WERI-Rb-1 (cell line): ENCODE measurements around the gene AFG3L2.

Source experiments
- DNase-seq: peaks from one replicate; pipeline ENCODE4 v3.0.0-alpha.2; 2020
- H3K27ac ChIP-seq: fragments of 250-450 bp; sonication (Bioruptor Pico); 2 replicates; pipeline ENCODE4 v1.5.1; 2020; ENCODE audit warnings: mild to moderate bottlenecking, moderate library complexity
- H3K27me3 ChIP-seq: fragments of 250-450 bp; sonication (Bioruptor Pico); 2 replicates; pipeline ENCODE4 v1.5.1; 2021; ENCODE audit warnings: mild to moderate bottlenecking, low read depth, moderate library complexity; ENCODE audit not compliant: insufficient read depth, severe bottlenecking
- H3K36me3 ChIP-seq: fragments of 250-450 bp; sonication (Bioruptor Pico); 2 replicates; pipeline ENCODE4 v1.5.1; 2020; ENCODE audit warnings: mild to moderate bottlenecking, moderate library complexity
- H3K4me3 ChIP-seq: 2 replicates; pipeline ENCODE4 v1.5.1; 2011; ENCODE audit warnings: low read depth, mild to moderate bottlenecking, control low read depth, low read length
- H3K9me3 ChIP-seq: fragments of 250-450 bp; sonication (Bioruptor Pico); 2 replicates; pipeline ENCODE4 v1.5.1; 2021; ENCODE audit warnings: mild to moderate bottlenecking, moderate library complexity; ENCODE audit not compliant: severe bottlenecking
- CTCF ChIP-seq: IDR thresholded peaks from 2 replicates; pipeline ENCODE4 v1.5.1; 2011; ENCODE audit warnings: low read depth, mild to moderate bottlenecking, control low read depth, inconsistent platforms, low read length

Gene AFG3L2

GRCh38 chr18:12410081-12410481 lies 33.1 kb upstream of the AFG3L2 start:
- TF ChIP-seq CTCF = no peak
- no peak overlapping the region for H3K27ac ChIP-seq
- H3K4me3 ChIP-seq = no peak overlapping the region
- no peak for DNase-seq
- H3K27me3 ChIP-seq = no peaks in the 10 kb centered on the region
- no peaks in the 10 kb centered on the region for H3K9me3 ChIP-seq
- no peaks in the 10 kb centered on the region for H3K36me3 ChIP-seq

GRCh38 chr18:12409469-12409868 lies 32.4 kb upstream of the AFG3L2 start:
- no peak overlapping the region for H3K27ac ChIP-seq
- no peaks in the 10 kb centered on the region for H3K27me3 ChIP-seq
- DNase-seq = no peak
- no peak for TF ChIP-seq CTCF
- no peaks in the 10 kb centered on the region for H3K9me3 ChIP-seq
- no peaks in the 10 kb centered on the region for H3K36me3 ChIP-seq
- H3K4me3 ChIP-seq = no peak overlapping the region

GRCh38 chr18:12408247-12408869 lies 31.3 kb upstream of the AFG3L2 start:
- Histone ChIP-seq H3K9me3 (no peaks in the 10 kb centered on the region), H3K4me3 (peak overlapping the region; percentile 85), H3K27ac (peak overlapping the region; percentile 97), H3K27me3 (no peaks in the 10 kb centered on the region), H3K36me3 (no peaks in the 10 kb centered on the region)
- no peak for TF ChIP-seq CTCF
- DNase-seq = no peak

- DNase-seq = no peak
- no peak overlapping the region for H3K27ac ChIP-seq
- no peaks in the 10 kb centered on the region for H3K36me3 ChIP-seq
- no peaks in the 10 kb centered on the region for H3K27me3 ChIP-seq
- no peak overlapping the region for H3K4me3 ChIP-seq
- no peak for TF ChIP-seq CTCF
- H3K9me3 ChIP-seq = no peaks in the 10 kb centered on the region
Measured at GRCh38 chr18:12406371-12407111, 29.5 kb upstream of the AFG3L2 start.

- Histone ChIP-seq H3K36me3 (no peaks in the 10 kb centered on the region), H3K27me3 (no peaks in the 10 kb centered on the region), H3K27ac (no peak overlapping the region), H3K9me3 (no peaks in the 10 kb centered on the region), H3K4me3 (no peak overlapping the region)
- TF ChIP-seq CTCF = no peak
- DNase-seq = no peak
Measured at GRCh38 chr18:12405066-12405465, 28.0 kb upstream of the AFG3L2 start.
